Suppressor macrophage (primary cell): ENCODE data around the gene WWTR1.

Source experiments
- DNase-seq, 4 experiments: peaks; one replicate each; pipeline ENCODE4 v3.0.0-alpha.2; 2020 to 2022

The WWTR1 gene

GRCh38 chr3:149592758-149593240 lies 65.0 kb downstream of the WWTR1 start:
- no peak for DNase-seq

GRCh38 chr3:149590691-149591441 lies 67.0 kb downstream of the WWTR1 start:
- DNase-seq, result no peak

GRCh38 chr3:149589332-149589731 lies 68.5 kb downstream of the WWTR1 start:
- peak; percentile 15 to 61 (median 45) for DNase-seq

GRCh38 chr3:149588909-149589308 lies 68.9 kb downstream of the WWTR1 start:
- DNase-seq, result no peak

GRCh38 chr3:149587383-149587782 lies 70.4 kb downstream of the WWTR1 start:
- DNase-seq, result no peak

GRCh38 chr3:149586871-149587270 lies 71.0 kb downstream of the WWTR1 start:
- DNase-seq, result no peak

- no peak for DNase-seq
These were observed 72.5 kb downstream of the WWTR1 start for GRCh38 chr3:149585401-149585726.

- no peak for DNase-seq
These were observed 73.7 kb downstream of the WWTR1 start for GRCh38 chr3:149583921-149584635.

- no peak for DNase-seq
These were observed 75.4 kb downstream of the WWTR1 start for GRCh38 chr3:149582395-149582794.

GRCh38 chr3:149581681-149582370 lies 76.0 kb downstream of the WWTR1 start:
- peak in 2 of 4 experiments; percentile 2 to 12 for DNase-seq

GRCh38 chr3:149581248-149581647 lies 76.6 kb downstream of the WWTR1 start:
- DNase-seq, result no peak

- DNase-seq, result no peak
These were observed 77.8 kb downstream of the WWTR1 start for GRCh38 chr3:149579838-149580542.

GRCh38 chr3:149579161-149579560 lies 78.7 kb downstream of the WWTR1 start:
- no peak for DNase-seq

- DNase-seq, result no peak
These were observed 80.0 kb downstream of the WWTR1 start for GRCh38 chr3:149577801-149578200.

- peak; percentile 4 to 46 (median 14) for DNase-seq
These were observed 81.8 kb downstream of the WWTR1 start for GRCh38 chr3:149575961-149576564.

- DNase-seq, result no peak
These were observed 82.4 kb downstream of the WWTR1 start for GRCh38 chr3:149575213-149575960.

- no peak for DNase-seq
These were observed 84.9 kb downstream of the WWTR1 start for GRCh38 chr3:149572796-149573414.

- DNase-seq, result no peak
These were observed 86.4 kb downstream of the WWTR1 start for GRCh38 chr3:149571381-149571780.

- no peak for DNase-seq
These were observed 87.8 kb downstream of the WWTR1 start for GRCh38 chr3:149570016-149570415.

- no peak for DNase-seq
These were observed 90.4 kb downstream of the WWTR1 start for GRCh38 chr3:149567381-149567780.

- DNase-seq, result no peak
These were observed 91.4 kb downstream of the WWTR1 start for GRCh38 chr3:149566292-149566975.
